ENCODE data around the gene IMPG2. TPM values are rescaled to one million over a fixed set of nuclear protein-coding genes. Genes with fewer than 3 reads are reported as not detected.

IMPG2 gene
- total and polyA plus RNA-seq, 2 donors (not counting 1 experiment from before 2014, with no cell fraction given), result 0.11 to 0.33 TPM

DNA sequence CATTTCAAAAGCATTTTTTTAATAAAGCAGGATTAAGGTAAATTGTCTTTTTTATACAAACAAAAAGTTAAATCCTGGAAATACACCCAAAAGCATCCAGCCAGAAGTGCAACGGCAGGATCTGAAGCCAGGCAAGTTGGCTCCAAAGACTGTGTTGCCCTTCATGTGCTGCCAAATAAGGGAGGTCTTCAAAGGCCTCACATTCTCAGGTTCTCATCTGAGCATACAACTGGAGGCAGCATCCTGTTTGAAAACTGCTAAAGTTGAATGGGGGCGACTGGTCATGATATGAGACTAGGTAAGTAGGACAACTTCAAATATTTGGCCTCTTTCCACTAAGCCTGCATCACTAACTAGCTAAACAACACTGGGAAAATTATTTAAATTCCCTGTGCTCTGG is 52.2 kb downstream of the IMPG2 start:
- no peaks in the 10 kb centered on the region for H3K4me1 ChIP-seq (ENCODE audit: control insufficient read depth, extremely low read depth, insufficient read depth, low read length)
- no peaks in the 10 kb centered on the region for H3K36me3 ChIP-seq (ENCODE audit: control insufficient read depth, insufficient read depth, low read length)
- H2AFZ ChIP-seq (ENCODE audit: low read length), result no peak overlapping the region
- no peak overlapping the region for H3K27ac ChIP-seq (ENCODE audit: insufficient read depth, low read length)
- DNase-seq (ENCODE audit: low read depth in 2 of 2), result no peak
- H3K4me3 ChIP-seq (replicated peaks in 1 of 4; ENCODE audit: control extremely low read depth in 1 of 4, insufficient read depth in 1 of 4, low read depth in 3 of 4, low read length in 4 of 4), result no peak overlapping the region
- no peaks in the 10 kb centered on the region for H3K27me3 ChIP-seq (ENCODE audit: control insufficient read depth, insufficient read depth, low read length)
- H3K9ac ChIP-seq (ENCODE audit: insufficient read depth, low read length), result no peak overlapping the region
- no peaks in the 10 kb centered on the region for H4K20me1 ChIP-seq (ENCODE audit: control insufficient read depth, extremely low read depth, insufficient read depth, low read length)
- TF ChIP-seq EZH2 (IDR thresholded peaks at IDR 0.05; ENCODE audit: low read length, missing control alignments), result no peak
- TF ChIP-seq CTCF (conservative IDR thresholded peaks at IDR 0.05 in 1 of 2, IDR thresholded peaks at IDR 0.05 in 1 of 2; ENCODE audit: low read depth in 1 of 2, low read length in 2 of 2), result no peak
- no peak overlapping the region for H3K4me2 ChIP-seq (ENCODE audit: extremely low read depth, insufficient read depth, low read length)
- no peaks in the 10 kb centered on the region for H3K9me3 ChIP-seq (ENCODE audit: control insufficient read depth, insufficient read depth, low read depth, low read length)
- no peaks in the 10 kb centered on the region for H3K79me2 ChIP-seq (ENCODE audit: control insufficient read depth, insufficient read depth, low read length)

DNA sequence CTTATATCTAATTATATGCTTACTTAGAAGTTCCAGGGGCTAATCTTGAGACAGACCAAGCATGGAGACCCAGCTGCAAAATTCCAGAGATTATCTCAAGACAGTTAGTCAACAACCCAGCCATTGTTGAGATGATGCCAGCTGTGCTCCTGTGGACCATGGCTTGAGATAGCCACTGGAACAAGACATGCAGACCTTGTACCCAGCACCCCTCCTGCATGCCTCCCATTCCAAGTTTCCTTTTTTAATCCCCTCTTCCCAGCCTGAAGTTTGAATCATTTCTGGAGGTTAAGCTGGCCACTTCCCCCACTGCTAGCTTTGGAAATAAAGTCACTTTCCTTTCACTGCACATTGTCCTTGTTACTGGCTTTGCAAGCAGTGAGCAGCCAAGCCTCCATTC is 53.8 kb downstream of the IMPG2 start:
- H3K4me3 ChIP-seq (replicated peaks in 1 of 4; ENCODE audit: control extremely low read depth in 1 of 4, insufficient read depth in 1 of 4, low read depth in 3 of 4, low read length in 4 of 4), result no peak overlapping the region
- H2AFZ ChIP-seq (ENCODE audit: low read length), result no peak overlapping the region
- no peaks in the 10 kb centered on the region for H3K79me2 ChIP-seq (ENCODE audit: control insufficient read depth, insufficient read depth, low read length)
- no peak for DNase-seq (ENCODE audit: low read depth in 2 of 2)
- no peaks in the 10 kb centered on the region for H3K9me3 ChIP-seq (ENCODE audit: control insufficient read depth, insufficient read depth, low read depth, low read length)
- H4K20me1 ChIP-seq (ENCODE audit: control insufficient read depth, extremely low read depth, insufficient read depth, low read length), result no peaks in the 10 kb centered on the region
- H3K4me2 ChIP-seq (ENCODE audit: extremely low read depth, insufficient read depth, low read length), result no peak overlapping the region
- no peaks in the 10 kb centered on the region for H3K36me3 ChIP-seq (ENCODE audit: control insufficient read depth, insufficient read depth, low read length)
- H3K27ac ChIP-seq (ENCODE audit: insufficient read depth, low read length), result no peak overlapping the region
- H3K4me1 ChIP-seq (ENCODE audit: control insufficient read depth, extremely low read depth, insufficient read depth, low read length), result no peaks in the 10 kb centered on the region
- H3K27me3 ChIP-seq (ENCODE audit: control insufficient read depth, insufficient read depth, low read length), result no peaks in the 10 kb centered on the region
- TF ChIP-seq CTCF (conservative IDR thresholded peaks at IDR 0.05 in 1 of 2, IDR thresholded peaks at IDR 0.05 in 1 of 2; ENCODE audit: low read depth in 1 of 2, low read length in 2 of 2) (no peak), EZH2 (IDR thresholded peaks at IDR 0.05; ENCODE audit: low read length, missing control alignments) (no peak)
- H3K9ac ChIP-seq (ENCODE audit: insufficient read depth, low read length), result no peak overlapping the region

- Histone ChIP-seq H3K4me1 (ENCODE audit: control insufficient read depth, extremely low read depth, insufficient read depth, low read length) (no peaks in the 10 kb centered on the region), H3K27me3 (ENCODE audit: control insufficient read depth, insufficient read depth, low read length) (no peaks in the 10 kb centered on the region), H3K9me3 (ENCODE audit: control insufficient read depth, insufficient read depth, low read depth, low read length) (no peaks in the 10 kb centered on the region), H4K20me1 (ENCODE audit: control insufficient read depth, extremely low read depth, insufficient read depth, low read length) (no peaks in the 10 kb centered on the region), H3K79me2 (ENCODE audit: control insufficient read depth, insufficient read depth, low read length) (no peaks in the 10 kb centered on the region), H3K27ac (ENCODE audit: insufficient read depth, low read length) (no peak overlapping the region), H3K4me2 (ENCODE audit: extremely low read depth, insufficient read depth, low read length) (no peak overlapping the region), H2AFZ (ENCODE audit: low read length) (no peak overlapping the region), H3K4me3 (replicated peaks in 1 of 4; ENCODE audit: control extremely low read depth in 1 of 4, insufficient read depth in 1 of 4, low read depth in 3 of 4, low read length in 4 of 4) (no peak overlapping the region), H3K36me3 (ENCODE audit: control insufficient read depth, insufficient read depth, low read length) (no peaks in the 10 kb centered on the region), H3K9ac (ENCODE audit: insufficient read depth, low read length) (no peak overlapping the region)
- TF ChIP-seq CTCF (conservative IDR thresholded peaks at IDR 0.05 in 1 of 2, IDR thresholded peaks at IDR 0.05 in 1 of 2; ENCODE audit: low read depth in 1 of 2, low read length in 2 of 2) (no peak), EZH2 (IDR thresholded peaks at IDR 0.05; ENCODE audit: low read length, missing control alignments) (no peak)
- DNase-seq (ENCODE audit: low read depth in 2 of 2), result no peak
Measured at GRCh38 chr3:101266071-101266470, 54.3 kb downstream of the IMPG2 start.

Measured in fibroblast of lung (primary cell).